NCI-H345 treated with DMSO at 0.1 percent for 48 hours (cell line): ENCODE measurements around the gene PDP2.
"Not testable (repeated sequence)": the region's sequence is repeated elsewhere in the genome, so short reads cannot be mapped to it uniquely, and the experiment has no call there.

Source experiments
- DNase-seq: peaks from one replicate; lab custom pipeline; 2025; ENCODE audit not compliant: unreplicated experiment; lab: John Stamatoyannopoulos, UW

Gene PDP2

GRCh38 chr16:66885491-66885890, 5.2 kb downstream of the PDP2 start:
- no peak for DNase-seq

GRCh38 chr16:66886321-66886720, 6.0 kb downstream of the PDP2 start:
- DNase-seq: no peak

- DNase-seq: no peak
Observed at GRCh38 chr16:66886914-66887313, 6.6 kb downstream of the PDP2 start.

- DNase-seq: no peak
Observed at GRCh38 chr16:66888647-66889615, 8.6 kb downstream of the PDP2 start.

GRCh38 chr16:66889622-66890021, 9.3 kb downstream of the PDP2 start:
- no peak for DNase-seq

- no peak for DNase-seq
Observed at GRCh38 chr16:66890799-66891198, 10.5 kb downstream of the PDP2 start.

GRCh38 chr16:66891360-66891759, 11.0 kb downstream of the PDP2 start:
- no peak for DNase-seq

- DNase-seq: no peak
Observed at GRCh38 chr16:66891797-66892196, 11.5 kb downstream of the PDP2 start.

GRCh38 chr16:66894055-66894454, 13.7 kb downstream of the PDP2 start:
- no peak for DNase-seq

- DNase-seq: no peak
Observed at GRCh38 chr16:66894948-66895688, 14.8 kb downstream of the PDP2 start.

GRCh38 chr16:66895689-66895979, 15.3 kb downstream of the PDP2 start:
- no peak for DNase-seq

- no peak for DNase-seq
Observed at GRCh38 chr16:66895999-66896398, 15.7 kb downstream of the PDP2 start.

- not testable (repeated sequence) for DNase-seq
Observed at GRCh38 chr16:66896682-66897081, 16.4 kb downstream of the PDP2 start.

- DNase-seq: no peak
Observed at GRCh38 chr16:66898207-66898606, 17.9 kb downstream of the PDP2 start.

- no peak for DNase-seq
Observed at GRCh38 chr16:66898933-66899309, 18.6 kb downstream of the PDP2 start.

- no peak for DNase-seq
Observed at GRCh38 chr16:66899310-66899944, 19.1 kb downstream of the PDP2 start.

GRCh38 chr16:66899945-66900710, 19.8 kb downstream of the PDP2 start:
- no peak for DNase-seq

GRCh38 chr16:66900721-66901441, 20.6 kb downstream of the PDP2 start:
- DNase-seq: no peak

GRCh38 chr16:66901626-66902025, 21.3 kb downstream of the PDP2 start:
- DNase-seq: no peak
